Right atrium auricular region (tissue), 2 donors: ENCODE measurements around the gene SPRR2B. TPM values are rescaled to one million over a fixed set of nuclear protein-coding genes. Genes with fewer than 3 reads are reported as not detected.

Experiments used
- DNase-seq: peaks from one replicate; pipeline ENCODE4 v3.0.0-alpha.2; 2019; ENCODE audit warnings: low spot score
- H3K27ac ChIP-seq, 2 donors: fragments of 200-600 bp; sonication (generic); 1 replicate in 1 of 2; 2 replicates in 1 of 2; pipeline ENCODE4 v1.5.1; 2016 to 2019
- H3K27me3 ChIP-seq, 2 donors: fragments of 200-600 bp; sonication (generic); one replicate each; pipeline versions ENCODE4 v1.5.1 to v1.6.0; 2017 to 2019
- H3K36me3 ChIP-seq: fragments of 200-600 bp; sonication (generic); one replicate; pipeline ENCODE4 v1.5.1; 2016
- H3K4me1 ChIP-seq, 2 donors: fragments of 200-600 bp; sonication (generic); one replicate each; pipeline versions ENCODE4 v1.5.1 to v1.6.0; 2017 to 2019
- H3K4me3 ChIP-seq, 2 donors: fragments of 200-600 bp; sonication (generic); 1 replicate in 1 of 2; 2 replicates in 1 of 2; pipeline ENCODE4 v1.5.1; 2017 to 2019; ENCODE audit warnings: mild to moderate bottlenecking in 1 of 2, moderate library complexity in 1 of 2
- H3K9me3 ChIP-seq, 2 donors: fragments of 200-600 bp; sonication (generic); one replicate each; pipeline ENCODE4 v1.5.1; 2019
- total RNA-seq, 2 donors: library from RNA; depleted of rRNA; stranded (reverse); fragments of >200 nt; gene quantifications; one replicate each; pipeline ENCODE4 v1.1.0, GENCODE V29; 2016
- TF ChIP-seq, protein P1 (sequence below), 2 donors: fragments of 200-600 bp; sonication (generic); IDR thresholded peaks; one replicate each; pipeline ENCODE4 v1.5.1; 2019; ENCODE audit warnings: antibody characterized with exemption in 2 of 2

The SPRR2B gene
- total RNA-seq, 2 donors from 2014 or later = not detected

DNA sequence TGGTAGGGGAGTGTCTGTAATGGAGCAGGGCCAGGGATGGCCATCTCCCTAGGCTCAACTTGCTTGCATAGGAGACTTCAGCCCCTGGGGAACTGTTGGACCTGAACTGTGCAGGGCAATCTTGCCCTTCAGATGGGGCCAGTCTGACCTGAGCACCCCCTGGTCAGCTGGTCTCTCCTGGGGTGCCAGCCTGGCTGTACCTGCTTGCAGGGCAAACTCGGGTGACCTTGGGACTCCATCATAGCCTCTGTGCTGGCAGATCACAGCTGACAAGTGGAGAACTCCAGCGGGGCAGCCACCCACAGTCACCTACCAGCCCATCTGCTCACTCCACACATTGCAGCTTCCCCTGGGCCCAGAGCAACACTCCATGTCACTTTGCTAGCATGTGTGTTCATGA, 22.2 kb downstream of the SPRR2B start:
- Histone ChIP-seq H3K4me3 (no peak overlapping the region), H3K9me3 (no peaks in the 10 kb centered on the region), H3K36me3 (no peaks in the 10 kb centered on the region), H3K4me1 (no peaks in the 10 kb centered on the region), H3K27me3 (no peaks in the 10 kb centered on the region), H3K27ac (no peak overlapping the region)
- TF ChIP-seq, protein P1, sequence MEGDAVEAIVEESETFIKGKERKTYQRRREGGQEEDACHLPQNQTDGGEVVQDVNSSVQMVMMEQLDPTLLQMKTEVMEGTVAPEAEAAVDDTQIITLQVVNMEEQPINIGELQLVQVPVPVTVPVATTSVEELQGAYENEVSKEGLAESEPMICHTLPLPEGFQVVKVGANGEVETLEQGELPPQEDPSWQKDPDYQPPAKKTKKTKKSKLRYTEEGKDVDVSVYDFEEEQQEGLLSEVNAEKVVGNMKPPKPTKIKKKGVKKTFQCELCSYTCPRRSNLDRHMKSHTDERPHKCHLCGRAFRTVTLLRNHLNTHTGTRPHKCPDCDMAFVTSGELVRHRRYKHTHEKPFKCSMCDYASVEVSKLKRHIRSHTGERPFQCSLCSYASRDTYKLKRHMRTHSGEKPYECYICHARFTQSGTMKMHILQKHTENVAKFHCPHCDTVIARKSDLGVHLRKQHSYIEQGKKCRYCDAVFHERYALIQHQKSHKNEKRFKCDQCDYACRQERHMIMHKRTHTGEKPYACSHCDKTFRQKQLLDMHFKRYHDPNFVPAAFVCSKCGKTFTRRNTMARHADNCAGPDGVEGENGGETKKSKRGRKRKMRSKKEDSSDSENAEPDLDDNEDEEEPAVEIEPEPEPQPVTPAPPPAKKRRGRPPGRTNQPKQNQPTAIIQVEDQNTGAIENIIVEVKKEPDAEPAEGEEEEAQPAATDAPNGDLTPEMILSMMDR (IDR thresholded peaks at IDR 0.05) = no peak
- DNase-seq = no peak

DNA sequence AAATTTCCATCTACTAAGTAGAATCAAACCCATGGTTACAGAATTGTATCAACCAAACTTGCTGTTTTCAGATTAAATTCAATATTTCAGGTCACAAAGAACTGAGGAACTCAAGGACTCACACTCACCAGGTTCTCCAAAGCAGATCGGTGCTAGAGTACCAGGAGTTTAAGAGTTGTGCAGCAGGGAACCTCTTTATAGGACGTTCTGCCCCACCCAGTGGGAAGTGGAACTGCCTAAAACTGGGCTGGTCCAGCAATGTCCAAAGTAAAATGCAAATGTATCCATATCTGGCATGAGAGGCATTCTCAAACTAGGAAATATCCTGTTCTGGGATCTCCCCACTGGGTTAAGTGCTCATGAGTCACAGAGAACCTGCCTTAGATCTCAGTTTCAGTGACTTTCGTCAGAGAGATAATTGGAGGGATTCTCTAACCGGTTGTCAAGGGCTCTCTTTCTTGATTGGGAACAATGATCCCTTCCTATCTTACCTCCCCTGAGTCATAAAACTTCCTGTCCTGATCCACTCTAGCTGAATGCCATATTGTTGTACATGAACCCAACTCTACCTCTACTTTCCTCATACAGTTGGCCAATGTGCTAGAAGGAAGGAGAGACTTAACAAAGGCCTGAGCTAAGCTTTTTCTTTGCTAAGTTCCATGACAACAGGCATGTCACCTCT, 30.3 kb downstream of the SPRR2B start, which contains the start of gene SPRR2D:
Gene SPRR2D, minus strand, starts transcription at position 171 of the 682 bp plus-strand sequence. CDS start 774 bp downstream, outside the sequence.
- TF ChIP-seq, protein P1 (IDR thresholded peaks at IDR 0.05) = no peak
- Histone ChIP-seq H3K4me3 (no peak within 1 kb of the TSS), H3K27ac (no peak within 1 kb of the TSS), H3K27me3 (no peaks in the 10 kb centered on the region), H3K4me1 (no peaks in the 10 kb centered on the region), H3K36me3 (no peaks in the 10 kb centered on the region), H3K9me3 (no peaks in the 10 kb centered on the region)
- DNase-seq = no peak

DNA sequence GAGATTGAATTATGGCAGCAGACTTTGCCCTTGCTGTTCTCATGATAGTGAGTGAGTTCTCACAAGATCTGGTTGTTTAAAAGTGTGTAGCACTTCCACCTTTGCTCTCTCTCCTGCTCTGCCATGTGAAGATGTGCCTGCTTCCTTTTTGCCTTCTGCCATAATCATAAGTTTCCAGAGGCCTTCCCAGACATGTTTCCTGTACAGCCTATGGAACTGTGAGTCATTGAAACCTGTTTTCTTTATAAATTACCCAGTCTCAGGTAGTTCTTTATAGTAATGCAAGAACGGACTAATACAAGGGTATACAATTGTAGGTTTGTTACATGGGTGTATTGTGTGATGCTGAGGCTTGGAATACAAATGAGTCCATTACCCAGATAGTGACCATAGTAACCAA, 36.2 kb downstream of the SPRR2B start:
- DNase-seq = no peak
- Histone ChIP-seq H3K4me1 (no peaks in the 10 kb centered on the region), H3K27me3 (no peaks in the 10 kb centered on the region), H3K27ac (no peak overlapping the region), H3K4me3 (no peak overlapping the region), H3K36me3 (no peaks in the 10 kb centered on the region), H3K9me3 (no peaks in the 10 kb centered on the region)
- TF ChIP-seq, protein P1 (IDR thresholded peaks at IDR 0.05) = no peak

DNA sequence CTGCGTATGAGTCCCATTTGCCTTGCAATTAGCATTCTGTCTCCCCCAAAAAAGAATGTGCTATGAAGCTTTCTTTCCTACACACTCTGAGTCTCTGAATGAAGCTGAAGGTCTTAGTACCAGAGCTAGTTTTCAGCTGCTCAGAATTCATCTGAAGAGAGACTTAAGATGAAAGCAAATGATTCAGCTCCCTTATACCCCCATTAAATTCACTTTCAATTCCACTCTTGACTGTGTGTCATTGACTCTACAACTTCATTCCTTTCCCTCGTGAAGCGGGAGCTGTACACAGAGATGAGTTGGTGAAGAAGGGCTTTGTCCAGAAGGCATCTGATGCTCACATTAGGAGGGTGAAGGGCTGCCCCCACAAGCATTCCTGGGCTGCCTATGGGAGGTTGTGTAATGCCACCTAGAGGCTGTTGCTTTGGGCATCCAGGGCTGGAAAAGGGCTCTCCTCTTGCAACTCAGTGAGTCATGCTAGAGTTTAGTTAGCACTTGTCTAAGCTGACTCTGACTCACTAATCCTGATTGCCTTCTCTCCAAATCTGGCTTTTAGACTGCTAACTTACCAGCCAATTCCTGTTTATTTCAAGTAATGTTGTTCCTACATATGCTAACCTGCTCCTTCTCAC, 38.6 kb downstream of the SPRR2B start:
- no peaks in the 10 kb centered on the region for H3K36me3 ChIP-seq
- H3K9me3 ChIP-seq = no peaks in the 10 kb centered on the region
- H3K4me3 ChIP-seq = no peak overlapping the region
- no peaks in the 10 kb centered on the region for H3K27me3 ChIP-seq
- TF ChIP-seq, protein P1 (IDR thresholded peaks at IDR 0.05) = no peak
- DNase-seq = no peak
- no peak overlapping the region for H3K27ac ChIP-seq
- no peaks in the 10 kb centered on the region for H3K4me1 ChIP-seq

DNA sequence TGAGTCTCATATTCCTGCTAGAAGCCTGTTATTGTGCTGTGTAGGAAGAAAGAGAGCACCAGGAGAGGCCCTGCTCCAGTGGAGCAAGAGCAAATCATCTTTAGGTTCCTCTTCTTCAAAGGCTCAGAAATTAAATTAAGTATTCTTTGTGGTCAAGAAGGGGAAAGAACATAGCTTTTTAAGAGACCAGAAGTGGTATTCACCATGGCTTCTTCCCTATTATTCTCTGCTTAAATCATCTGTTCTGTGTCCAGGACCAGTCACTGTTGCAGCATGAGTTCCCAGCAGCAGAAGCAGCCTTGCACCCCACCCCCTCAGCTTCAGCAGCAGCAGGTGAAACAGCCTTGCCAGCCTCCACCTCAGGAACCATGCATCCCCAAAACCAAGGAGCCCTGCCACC, 39.3 kb downstream of the SPRR2B start:
- H3K36me3 ChIP-seq = no peaks in the 10 kb centered on the region
- H3K4me1 ChIP-seq = no peaks in the 10 kb centered on the region
- H3K9me3 ChIP-seq = no peaks in the 10 kb centered on the region
- H3K27me3 ChIP-seq = no peaks in the 10 kb centered on the region
- no peak overlapping the region for H3K4me3 ChIP-seq
- H3K27ac ChIP-seq = no peak overlapping the region
- TF ChIP-seq, protein P1 (IDR thresholded peaks at IDR 0.05) = no peak
- no peak for DNase-seq
